DMS53 treated with DMSO at 0.1 percent for 48 hours (cell line): ENCODE measurements around the gene NABP1.

Source experiments
- DNase-seq: peaks from one replicate; lab custom pipeline; 2025; ENCODE audit not compliant: unreplicated experiment; lab: John Stamatoyannopoulos, UW

NABP1 gene

DNA sequence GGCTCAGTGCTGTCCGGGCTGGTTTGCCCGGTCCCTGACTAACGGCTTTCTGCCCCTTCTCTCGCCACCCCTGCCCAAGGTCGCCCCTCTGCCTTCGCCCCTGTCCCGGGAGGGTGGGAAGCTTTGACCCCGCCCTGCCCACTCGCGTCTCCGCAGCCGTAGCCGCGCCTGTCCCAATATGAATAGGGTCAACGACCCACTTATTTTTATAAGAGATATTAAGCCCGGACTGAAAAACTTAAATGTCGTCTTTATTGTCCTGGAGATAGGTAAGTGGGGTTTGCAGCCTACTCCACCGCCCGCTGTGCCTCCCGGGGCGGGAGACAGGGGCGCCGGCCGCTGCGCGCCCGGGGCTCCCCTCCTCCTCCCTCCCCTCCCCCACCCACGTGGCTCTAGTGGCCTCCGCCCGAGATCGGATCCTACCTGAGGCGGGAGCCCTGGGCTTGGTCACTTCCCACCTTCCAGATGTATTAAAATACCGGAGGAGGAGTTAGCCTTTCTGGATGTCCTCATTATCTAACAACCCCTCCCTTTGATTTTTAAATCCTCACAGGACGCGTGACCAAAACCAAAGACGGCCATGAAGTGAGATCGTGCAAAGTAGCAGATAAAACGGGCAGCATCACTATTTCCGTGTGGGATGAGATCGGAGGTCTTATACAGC lies 633 bp downstream of the NABP1 start:
- no peak for DNase-seq

DNA sequence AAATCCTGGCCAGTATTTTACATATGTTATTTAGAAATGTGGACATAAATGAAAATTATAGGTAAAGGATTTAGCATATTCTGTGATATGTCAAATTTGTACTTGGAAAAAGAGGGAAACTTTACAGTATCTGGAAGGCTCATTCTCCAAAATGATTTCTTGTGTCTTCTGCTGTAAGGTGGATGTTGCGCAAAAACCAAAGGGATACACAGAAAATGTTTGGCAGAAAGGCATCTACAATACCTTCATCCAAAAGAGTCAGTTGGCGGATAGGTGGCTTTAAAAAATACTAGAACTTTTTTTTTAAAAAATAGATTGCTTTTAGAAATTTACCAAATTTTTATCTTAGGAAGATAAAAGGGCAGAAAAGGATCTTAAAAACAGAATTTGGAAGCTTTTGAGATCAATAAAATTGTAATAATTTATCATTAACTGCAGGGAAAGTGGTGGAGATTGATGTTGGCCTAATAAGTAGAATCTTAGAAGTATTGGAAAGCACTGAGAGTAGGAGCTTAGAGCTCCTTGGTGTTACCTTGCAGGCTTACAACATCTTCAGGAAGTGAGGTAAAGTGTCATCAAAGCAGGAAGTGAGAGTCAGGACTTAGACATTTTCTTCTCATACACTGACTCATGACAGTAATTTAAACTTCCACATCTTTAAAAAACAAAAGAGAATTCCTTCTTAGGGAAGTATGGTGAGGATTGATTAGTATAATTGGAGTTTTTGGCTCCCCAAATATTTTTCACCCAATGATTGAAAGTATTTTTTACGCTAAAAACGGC lies 2.1 kb downstream of the NABP1 start:
- peak; percentile 17 for DNase-seq

DNA sequence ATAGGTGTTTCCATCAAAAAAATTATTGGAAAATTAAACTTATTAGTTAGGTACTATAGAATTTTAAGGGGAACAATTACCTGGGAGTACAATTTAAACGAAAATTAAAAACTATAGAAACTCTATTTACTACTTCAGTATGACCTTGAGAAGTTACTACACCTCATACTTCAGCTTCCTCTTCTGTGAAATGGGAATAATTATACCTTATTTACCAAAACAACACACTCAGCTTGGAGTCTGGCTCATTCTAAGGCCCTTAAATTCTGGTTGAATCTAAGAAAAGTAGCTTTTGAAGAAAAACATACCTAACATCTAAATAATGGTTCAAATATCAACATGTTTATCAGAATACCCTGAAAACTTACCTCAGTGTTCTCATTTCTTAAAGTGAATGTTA lies 2.7 kb downstream of the NABP1 start:
- DNase-seq: no peak

DNA sequence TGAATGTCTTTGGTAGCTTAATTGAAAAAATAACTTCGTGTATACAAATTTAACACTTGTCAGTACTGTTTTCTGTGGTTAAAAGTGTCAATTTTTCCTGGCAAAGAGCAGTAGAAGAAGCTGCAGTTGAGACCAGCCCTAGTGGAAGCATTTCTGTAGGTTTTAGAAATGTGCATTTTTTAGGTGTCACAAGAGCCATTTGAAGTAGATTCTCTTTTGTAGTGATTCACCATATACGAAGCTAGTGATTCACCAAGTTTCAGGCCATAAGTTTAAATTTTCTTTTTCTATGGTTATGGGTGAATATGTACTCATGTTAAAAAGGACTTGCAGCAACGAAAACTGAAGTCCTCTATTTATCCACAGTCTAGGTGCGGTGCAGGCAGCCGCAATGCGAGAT lies 4.2 kb downstream of the NABP1 start:
- DNase-seq: no peak

DNA sequence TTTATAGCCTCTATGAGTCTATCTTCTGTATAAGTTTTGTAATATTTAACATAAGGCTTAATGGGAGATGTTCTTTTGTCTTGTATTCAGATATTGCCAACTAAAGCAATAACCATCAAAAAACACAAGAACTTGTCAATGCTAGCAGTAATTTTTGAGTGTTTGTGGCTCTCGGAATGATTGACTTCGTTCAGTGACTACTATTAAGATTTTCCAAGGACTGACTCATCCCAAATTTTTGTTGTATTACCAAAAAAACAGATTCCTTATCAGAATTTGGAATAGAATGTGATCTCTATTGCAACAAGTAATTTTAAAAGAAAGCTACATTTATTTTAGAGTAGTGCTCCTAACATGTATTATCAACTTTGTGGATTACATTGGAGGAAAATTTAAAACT lies 8.1 kb downstream of the NABP1 start:
- DNase-seq: no peak

DNA sequence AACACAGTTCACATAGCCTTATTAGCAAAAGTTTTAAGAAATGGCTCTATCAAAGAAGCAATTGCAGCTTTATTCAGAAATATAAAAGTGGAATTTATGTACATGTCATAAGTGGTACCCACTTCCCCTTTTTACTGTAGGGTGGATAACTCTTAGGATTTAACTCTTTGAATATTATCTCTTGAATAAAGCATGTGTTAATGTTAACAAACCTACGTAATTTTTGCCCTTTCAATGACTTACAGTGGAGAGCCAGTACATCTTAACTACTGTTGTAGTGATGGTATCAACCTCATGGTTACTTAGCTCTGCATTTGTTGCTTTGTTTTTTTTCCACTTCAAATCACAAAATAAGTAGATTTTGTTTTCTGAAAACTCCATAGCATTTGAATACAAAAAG lies 8.8 kb downstream of the NABP1 start:
- no peak for DNase-seq

DNA sequence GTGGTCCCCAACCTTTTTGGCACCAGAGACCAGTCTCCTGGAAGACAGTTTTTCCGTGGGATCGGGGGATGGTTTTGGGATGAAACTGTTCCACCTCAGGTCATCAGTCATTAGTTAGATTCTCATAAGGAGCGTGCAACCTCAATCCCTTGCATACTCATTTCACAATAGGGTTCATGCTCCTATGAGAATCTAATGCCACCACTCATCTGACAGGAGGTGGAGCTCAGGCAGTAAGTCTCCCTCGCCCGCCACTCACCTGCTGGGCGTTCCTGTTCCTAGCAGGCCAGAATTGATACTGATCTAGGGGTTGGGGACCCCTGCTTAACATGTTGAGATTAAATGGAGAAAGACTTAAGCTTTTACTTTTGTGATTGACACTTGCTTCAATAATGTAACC lies 9.9 kb downstream of the NABP1 start:
- DNase-seq: no peak

DNA sequence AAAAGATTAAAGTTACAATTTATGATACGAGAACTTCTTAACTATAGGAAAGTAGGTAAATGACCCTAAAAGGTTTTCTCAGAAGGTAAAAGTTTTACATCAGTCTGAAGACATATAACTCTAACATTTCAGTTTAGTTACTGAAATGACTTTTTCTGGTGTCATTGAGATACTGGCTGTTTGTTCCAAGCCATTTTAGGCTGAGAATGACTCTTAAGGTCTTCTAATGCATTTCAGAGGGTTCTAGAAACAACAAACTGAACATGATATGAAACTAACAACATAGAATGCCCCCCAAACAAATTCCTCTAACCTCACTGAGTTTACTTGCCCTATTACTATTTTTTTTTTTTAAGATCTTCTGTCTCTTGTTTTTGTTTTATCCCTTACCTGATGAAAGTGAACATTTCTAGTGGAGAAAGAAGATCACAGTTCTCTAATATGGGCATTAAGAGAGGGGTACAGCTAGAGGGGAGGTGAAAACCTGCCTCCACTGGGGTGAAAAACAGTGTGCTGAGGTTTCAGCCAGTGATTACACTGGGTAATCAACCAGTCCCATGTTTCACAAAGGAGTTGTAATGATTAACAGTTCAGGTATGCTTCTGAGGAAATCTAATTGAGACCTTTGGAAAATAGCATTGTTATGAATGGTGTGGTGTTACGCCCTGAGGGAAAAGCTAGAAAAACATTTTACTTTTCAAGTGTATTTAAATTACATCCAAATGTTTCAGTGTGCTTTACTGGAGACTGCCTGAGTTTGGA lies 11.2 kb downstream of the NABP1 start:
- no peak for DNase-seq

DNA sequence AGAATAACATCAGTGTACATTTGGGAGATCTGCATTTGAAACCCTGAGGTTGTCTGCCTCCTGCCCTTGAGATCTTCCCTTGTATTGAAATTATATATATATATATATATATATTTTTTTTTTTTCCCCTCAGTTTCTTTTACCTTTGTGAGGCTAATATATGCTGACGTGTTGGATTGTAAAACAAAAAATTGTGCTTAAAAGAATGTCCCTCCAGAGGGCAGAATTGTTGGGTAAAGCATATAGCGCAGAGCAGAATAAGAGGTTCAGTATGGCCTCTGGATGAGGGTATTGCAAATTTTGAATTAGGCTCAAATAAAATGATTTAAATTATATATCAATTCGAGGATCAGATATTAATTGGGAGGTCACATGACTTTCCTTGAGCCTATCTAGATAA lies 12.4 kb downstream of the NABP1 start:
- no peak for DNase-seq

DNA sequence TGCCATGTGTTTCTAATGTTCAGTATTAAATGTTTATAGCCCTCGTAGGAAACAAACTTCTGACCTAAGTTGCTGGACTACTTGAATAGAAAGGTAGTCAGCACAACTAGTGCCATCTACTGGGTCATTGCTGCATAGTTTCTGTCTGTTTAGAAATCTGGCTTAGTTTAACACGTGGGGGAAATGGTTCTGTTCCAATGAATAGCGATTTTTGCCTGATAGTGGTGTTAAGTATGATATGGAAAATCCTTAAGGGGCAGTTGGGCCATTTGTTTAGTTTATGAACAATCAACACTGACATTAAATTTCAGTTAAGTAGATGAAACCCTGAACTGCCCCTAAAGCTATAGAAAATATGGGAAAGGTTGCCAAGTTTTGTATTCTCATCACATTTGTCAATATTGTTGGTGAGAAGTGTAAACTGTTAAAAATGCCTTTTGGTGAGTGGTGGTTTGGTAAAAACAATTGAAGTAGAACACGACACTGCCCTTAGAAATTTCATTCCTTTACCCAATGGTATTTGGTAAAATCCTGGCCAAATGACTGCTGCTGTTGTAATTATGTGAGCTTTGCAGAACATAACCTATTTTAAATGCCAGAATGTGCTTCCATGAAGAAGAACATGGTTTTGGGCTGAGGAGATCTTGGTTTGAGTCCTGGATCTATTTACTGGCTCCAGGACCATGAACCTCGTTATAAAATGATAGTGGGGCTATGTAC lies 13.2 kb downstream of the NABP1 start:
- DNase-seq: peak; percentile 54

DNA sequence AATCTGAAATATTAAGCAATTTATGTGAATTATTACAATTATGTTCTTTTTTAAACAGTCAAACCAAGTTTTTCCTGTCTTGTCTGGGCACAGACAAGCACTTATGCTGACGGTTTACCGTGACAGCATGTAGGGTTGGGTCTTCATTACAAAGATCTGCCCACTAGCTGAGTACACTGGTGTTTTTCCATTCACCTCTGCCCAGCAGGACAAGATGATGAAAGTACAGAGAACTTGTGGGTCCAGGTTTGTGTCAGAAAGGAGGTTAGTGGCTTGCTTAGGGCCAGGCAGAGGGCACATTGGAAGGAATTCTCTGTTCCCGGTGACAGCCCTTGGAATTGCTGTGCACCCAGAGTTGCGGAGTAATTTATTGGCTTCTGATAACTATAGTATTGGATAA lies 14.0 kb downstream of the NABP1 start:
- no peak for DNase-seq

DNA sequence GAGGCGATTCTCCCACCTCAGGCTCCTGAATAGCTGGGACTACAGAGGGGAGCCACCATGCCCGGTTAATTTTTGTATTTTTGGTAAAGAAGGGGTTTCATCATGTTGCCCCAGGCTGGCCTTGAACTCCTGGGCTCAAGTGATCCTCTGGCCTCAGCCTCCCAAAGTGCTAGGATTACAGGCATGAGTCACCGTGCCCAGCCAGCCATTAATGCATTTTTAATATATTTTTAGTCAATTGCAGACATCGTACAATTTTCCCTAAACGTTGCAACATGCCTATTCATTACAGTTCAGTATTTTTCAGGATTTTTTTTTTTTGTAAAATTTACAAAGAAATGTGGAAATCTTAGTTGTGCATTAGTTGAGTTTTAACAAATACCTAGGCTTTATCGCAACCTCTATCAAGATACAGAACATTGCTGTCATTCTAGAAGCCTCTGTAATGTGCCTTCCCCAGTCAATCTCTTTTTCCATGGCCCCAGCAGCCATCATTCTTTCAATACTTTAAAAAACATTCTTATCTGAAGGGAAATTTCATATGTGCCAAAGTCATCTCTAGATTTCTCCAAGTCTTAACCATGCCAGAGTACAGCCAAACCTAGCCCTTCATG lies 14.7 kb downstream of the NABP1 start:
- no peak for DNase-seq

DNA sequence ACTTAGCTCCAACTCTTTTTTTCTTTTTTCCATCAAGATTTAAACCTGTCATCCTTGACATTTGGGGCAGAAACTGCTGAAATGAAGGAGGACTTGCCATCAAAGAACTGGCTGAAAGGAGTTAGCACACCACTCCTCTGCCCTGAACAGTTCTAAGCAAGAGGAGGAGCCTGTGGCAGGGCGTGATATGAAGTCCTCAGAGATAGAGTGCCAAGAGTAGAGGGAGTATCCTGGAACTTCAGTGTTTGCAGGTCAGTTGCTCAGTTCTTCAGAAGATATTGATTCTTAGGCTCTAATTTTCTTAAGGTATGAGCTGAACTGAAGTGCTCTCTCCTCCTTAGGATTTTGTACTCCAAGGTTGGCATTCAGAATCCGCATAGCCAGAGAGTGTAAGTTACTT lies 15.2 kb downstream of the NABP1 start:
- DNase-seq: no peak

DNA sequence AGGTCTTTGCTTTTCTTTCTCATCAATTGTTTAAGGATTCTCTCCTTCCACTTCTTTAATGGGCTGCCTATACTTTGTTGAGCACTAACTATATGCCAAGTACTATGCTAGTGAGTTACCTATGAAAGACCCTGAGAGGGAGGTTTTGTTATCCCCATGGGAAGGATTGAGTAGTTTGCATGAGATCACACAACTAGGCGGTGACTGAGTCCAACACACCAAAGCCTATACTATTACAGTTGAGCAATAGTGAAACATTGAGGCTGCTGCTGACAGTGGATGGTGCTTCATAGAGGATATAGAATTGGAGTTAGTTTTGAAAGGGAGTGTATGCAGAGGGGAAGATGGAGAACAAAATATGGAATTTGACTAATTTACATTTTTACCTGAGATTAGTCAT lies 15.8 kb downstream of the NABP1 start:
- no peak for DNase-seq

DNA sequence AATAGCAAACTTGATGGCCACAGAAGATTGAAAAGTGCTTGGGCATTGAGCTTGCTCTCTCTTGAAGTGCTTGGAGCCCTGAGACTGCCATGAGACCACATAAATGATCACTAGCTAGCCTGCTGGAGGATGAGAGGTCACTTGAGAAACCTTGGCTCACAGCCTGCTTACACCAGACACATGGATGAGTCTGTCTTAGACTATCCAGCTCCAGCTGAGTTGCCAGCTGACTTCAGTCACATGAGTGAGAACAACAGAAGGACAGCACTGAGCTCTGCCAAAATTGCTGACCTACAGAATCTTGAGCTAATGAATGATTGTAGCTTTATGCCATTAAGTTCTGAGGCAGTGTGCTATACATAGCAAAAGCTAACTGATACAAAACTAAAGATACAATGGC lies 18.1 kb downstream of the NABP1 start:
- DNase-seq: peak; percentile 33

DNA sequence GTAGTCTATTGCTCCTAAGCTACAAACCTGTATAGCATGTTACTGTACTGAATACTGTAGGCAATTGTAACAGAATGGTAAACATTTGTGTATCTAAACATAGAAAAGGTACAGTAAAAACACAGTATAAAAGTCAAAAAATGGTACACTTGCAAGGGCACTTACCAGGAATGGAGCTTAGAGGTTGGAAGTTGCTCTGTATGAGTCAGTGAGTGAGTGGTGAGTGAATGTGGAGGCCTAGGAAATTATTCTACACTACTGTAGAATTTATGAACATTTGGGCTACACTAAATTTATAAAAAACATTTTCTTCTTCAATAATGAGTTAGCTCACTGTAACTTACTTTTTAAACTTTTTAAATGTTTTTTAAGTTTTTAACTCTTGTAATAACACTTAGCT lies 19.0 kb downstream of the NABP1 start:
- DNase-seq: no peak

DNA sequence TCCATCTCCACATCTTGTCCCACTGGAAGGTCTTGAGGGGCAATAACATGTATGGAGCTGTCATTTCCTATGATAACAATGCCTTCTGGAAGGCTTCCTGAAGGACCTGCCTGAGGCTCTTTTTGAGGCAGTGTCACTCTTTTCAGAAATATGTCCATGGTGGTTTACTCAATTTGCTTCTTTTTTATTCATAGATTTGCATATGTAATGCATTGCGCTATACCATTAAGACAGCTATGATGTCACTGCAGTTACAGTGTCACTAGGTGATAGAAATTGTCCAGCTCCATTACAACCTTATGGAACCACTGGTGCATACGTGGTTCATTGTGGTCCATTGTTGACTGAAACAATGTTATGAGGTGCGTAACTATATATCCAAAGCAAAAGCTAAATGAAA lies 19.9 kb downstream of the NABP1 start:
- DNase-seq: no peak

DNA sequence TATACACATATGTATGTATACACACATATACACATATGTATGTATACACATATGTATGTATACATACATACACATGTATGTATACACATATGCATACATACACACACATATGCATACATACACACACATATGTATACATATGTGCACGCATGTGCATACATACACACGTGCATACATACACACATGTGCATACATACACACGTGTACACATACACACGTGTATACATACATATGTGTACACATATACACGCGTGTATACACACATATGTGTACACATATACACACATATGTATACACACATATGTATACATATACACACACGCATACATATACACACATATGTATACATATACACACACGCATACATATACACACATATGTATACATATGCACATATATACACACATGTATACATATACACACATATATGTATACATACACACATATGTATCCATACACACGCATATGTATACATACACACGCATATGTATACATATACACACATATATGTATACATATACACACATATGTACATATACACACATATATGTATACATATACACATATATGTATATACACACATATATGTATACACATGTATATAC lies 21.5 kb downstream of the NABP1 start:
- no peak for DNase-seq

DNA sequence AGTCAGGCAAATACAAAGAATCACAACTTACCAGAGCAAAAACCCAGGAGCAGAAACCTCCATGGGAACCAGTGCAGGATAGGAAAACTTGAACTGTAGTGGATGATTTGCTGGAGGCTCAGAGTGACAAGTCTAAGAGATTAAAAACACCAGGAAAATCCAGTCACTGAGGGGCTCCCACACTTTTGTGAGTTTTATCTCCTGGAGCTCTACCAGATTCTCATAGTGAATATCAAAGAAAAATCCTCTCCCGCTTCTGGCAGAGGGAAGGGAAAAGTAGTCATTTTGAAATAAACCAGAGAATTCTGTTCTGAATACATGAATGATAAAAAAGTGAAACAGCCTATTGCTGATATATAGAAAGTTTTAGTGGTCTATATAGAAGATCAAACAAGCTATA lies 23.1 kb downstream of the NABP1 start:
- DNase-seq: no peak

DNA sequence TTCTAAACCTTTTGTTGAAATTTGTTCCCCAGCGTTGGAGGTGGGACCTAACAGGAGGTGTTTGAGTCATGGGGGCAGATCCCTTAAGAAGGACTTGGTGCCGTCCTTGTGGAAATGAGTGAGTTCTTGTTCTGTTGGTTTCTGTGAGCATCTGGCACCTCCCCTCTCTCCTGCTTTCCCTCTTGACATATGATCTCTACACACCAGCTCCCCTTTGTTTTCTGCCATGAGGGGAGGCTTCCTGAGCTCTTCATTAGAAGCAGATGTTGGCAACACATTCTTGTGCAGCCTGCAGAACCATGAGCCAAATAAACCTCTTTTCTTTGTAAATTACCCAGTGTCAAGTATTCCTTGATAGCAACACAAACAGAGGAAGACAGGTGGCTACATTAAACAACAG lies 23.8 kb downstream of the NABP1 start:
- DNase-seq: peak; percentile 89
